Heart left ventricle (tissue), 13 donors: ENCODE data around the gene LGR5.

Source experiments
- CTCF ChIP-seq, 12 donors: fragments of 200-600 bp; sonication (generic) in 4 of 12; IDR thresholded peaks; one replicate each; pipeline versions ENCODE4 v1.5.0 to v1.8.0; 2018 to 2022; ENCODE audit warnings: antibody characterized with exemption in 12 of 12, mild to moderate bottlenecking in 5 of 12
- POLR2A ChIP-seq, 2 donors: fragments of 450-650 bp; IDR thresholded peaks; one replicate each; pipeline ENCODE4 v1.6.1; 2017; ENCODE audit warnings: antibody characterized with exemption in 2 of 2, mild to moderate bottlenecking in 2 of 2, moderate library complexity in 2 of 2
- donor health status: ischemic (EF 13 %, LVEDD 7.1; RV severe dilation, severe dysfunction).
- donor health status: DM: no; HTN: yes; CAD: no.
- donor health status: DM: no; HTN: no; CAD: no.
- donor health status: ischemic (EF 25% LVEDD 6.9; RV normal size, moderate dysfunction).
- donor health status: ischemic (EF 25% LVEDD 5.7; RV mildly dilated, moderate dysfunction).
- donor health status: ischemic (EF 35%, LVEDD 5.7; RV mildly dilated, moderate dysfunction).
- donor health status: nonischemic (EF 11% LVEDD 7.7; RV severe dilation, severe dysfunction).
- donor health status: DM: yes; HTN: yes; CAD: no.
- donor health status: PGD.
- donor health status: ischemic (EF 29% LVEDD 5.4; RV normal size, mild dysfunction).
- donor health status: nonischemic (EF 23%, LVEDD 6.1; RV moderate dilation, normal function).

GRCh38 chr12:71455028-71455737, 15.6 kb downstream of the LGR5 start:
- TF ChIP-seq POLR2A (IDR thresholded peaks at IDR 0.05) (no peak), CTCF (IDR thresholded peaks at IDR 0.05) (no peak)
